Measurements from ENCODE around the gene FOXN1.

The FOXN1 gene

GRCh38 chr17:28523186-28523585 lies 17.0 kb downstream of the FOXN1 start:
- H3K36me3 Mint-ChIP-seq (ENCODE audit: low read depth): no peaks in the 10 kb centered on the region
- no peaks in the 10 kb centered on the region for H3K9me3 Mint-ChIP-seq
- H3K4me3 Mint-ChIP-seq: no peak overlapping the region
- peaks cover 21% of the 10 kb centered on the region for H3K27me3 Mint-ChIP-seq (ENCODE audit: low read depth)
- H3K4me1 Mint-ChIP-seq: peaks cover 20% of the 10 kb centered on the region
- no peak for TF ChIP-seq CTCF (IDR thresholded peaks at IDR 0.05; ENCODE audit: unreplicated experiment in 3 of 3)
- H3K27ac Mint-ChIP-seq: peak overlapping the region in 2 of 3 experiments; percentile 5 to 80

GRCh38 chr17:28523876-28524275 lies 17.7 kb downstream of the FOXN1 start:
- Mint-ChIP-seq H3K36me3 (ENCODE audit: low read depth) (no peaks in the 10 kb centered on the region), H3K4me1 (peaks cover 20% of the 10 kb centered on the region), H3K4me3 (peak overlapping the region in 1 of 3 experiments; percentile 51), H3K27me3 (ENCODE audit: low read depth) (peaks cover 19% of the 10 kb centered on the region), H3K27ac (peak overlapping the region in 2 of 3 experiments; percentile 39 to 98), H3K9me3 (no peaks in the 10 kb centered on the region)
- no peak for TF ChIP-seq CTCF (IDR thresholded peaks at IDR 0.05; ENCODE audit: unreplicated experiment in 3 of 3)

- Mint-ChIP-seq H3K9me3 (no peaks in the 10 kb centered on the region), H3K4me1 (peaks cover 20% of the 10 kb centered on the region), H3K36me3 (ENCODE audit: low read depth) (no peaks in the 10 kb centered on the region), H3K27ac (peak overlapping the region; percentile 93 to 98 (median 98)), H3K27me3 (ENCODE audit: low read depth) (peaks cover 17% of the 10 kb centered on the region), H3K4me3 (peak overlapping the region in 2 of 3 experiments; percentile 38 to 43)
- no peak for TF ChIP-seq CTCF (IDR thresholded peaks at IDR 0.05; ENCODE audit: unreplicated experiment in 3 of 3)
Observed at GRCh38 chr17:28524476-28525424, 18.6 kb downstream of the FOXN1 start.

- Mint-ChIP-seq H3K27ac (peak overlapping the region in 1 of 3 experiments; percentile 98), H3K4me3 (no peak overlapping the region), H3K4me1 (peaks cover 20% of the 10 kb centered on the region), H3K27me3 (ENCODE audit: low read depth) (peaks cover 19% of the 10 kb centered on the region), H3K36me3 (ENCODE audit: low read depth) (no peaks in the 10 kb centered on the region), H3K9me3 (no peaks in the 10 kb centered on the region)
- no peak for TF ChIP-seq CTCF (IDR thresholded peaks at IDR 0.05; ENCODE audit: unreplicated experiment in 3 of 3)
Observed at GRCh38 chr17:28526381-28526780, 20.2 kb downstream of the FOXN1 start.

- no peak for TF ChIP-seq CTCF (IDR thresholded peaks at IDR 0.05; ENCODE audit: unreplicated experiment in 3 of 3)
- H3K27me3 Mint-ChIP-seq (ENCODE audit: low read depth): peaks cover 17% of the 10 kb centered on the region
- H3K9me3 Mint-ChIP-seq: no peaks in the 10 kb centered on the region
- peak overlapping the region; percentile 6 to 86 (median 40) for H3K27ac Mint-ChIP-seq
- H3K4me1 Mint-ChIP-seq: peaks cover 13% of the 10 kb centered on the region
- H3K36me3 Mint-ChIP-seq (ENCODE audit: low read depth): no peaks in the 10 kb centered on the region
- no peak overlapping the region for H3K4me3 Mint-ChIP-seq
Observed at GRCh38 chr17:28527181-28527681, 21.1 kb downstream of the FOXN1 start.
